Stimulated activated CD8-positive, alpha-beta memory T cell treated with anti-CD3 and anti-CD28 coated beads, Interleukin-4, amount 100 ng/mL, for 48 hours (primary cell): ENCODE measurements around the gene DTNBP1.

Experiments used
- DNase-seq: peaks from one replicate; pipeline ENCODE4 v3.0.0-alpha.2; 2020

DTNBP1 gene

DNA sequence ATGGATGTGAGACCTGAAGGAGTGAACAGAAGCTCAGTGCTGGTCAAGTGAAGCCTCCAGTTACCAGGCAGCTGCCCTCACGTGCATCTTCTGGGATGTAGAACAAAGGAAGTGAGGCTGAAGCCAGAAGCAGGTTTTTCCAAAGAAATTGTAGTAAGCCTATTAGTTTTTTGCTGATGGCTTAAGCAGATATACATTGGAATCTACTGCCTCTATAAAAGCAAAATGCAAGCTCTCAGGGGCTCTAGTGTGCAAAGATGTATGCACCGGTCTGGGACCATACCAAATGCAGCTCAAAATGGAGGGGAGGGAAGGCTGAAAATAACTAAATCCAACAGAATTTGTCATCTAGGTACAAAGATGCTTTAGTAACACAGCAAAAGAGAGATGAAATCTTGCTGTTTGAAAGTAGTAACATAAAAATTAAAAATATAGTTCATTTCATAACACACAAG, 77.0 kb downstream of the DTNBP1 start:
- DNase-seq, result no peak

DNA sequence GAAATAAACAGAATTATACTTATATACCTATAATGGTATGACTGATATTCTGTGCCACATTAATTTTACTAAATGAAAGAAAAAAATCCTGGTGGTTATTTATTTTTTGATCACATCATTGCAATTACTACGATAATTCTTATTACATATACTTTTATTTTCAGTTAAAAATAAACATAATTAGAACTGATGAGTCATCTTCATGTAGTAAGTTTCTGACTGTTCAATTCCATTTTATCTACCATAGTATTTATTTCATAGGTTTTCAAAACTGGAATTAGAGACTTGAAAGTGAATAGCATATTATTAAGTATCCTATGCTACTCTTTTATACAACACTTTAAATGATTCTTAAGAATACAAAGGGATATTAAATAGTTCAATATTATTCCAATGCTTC, 80.3 kb downstream of the DTNBP1 start:
- DNase-seq, result no peak

DNA sequence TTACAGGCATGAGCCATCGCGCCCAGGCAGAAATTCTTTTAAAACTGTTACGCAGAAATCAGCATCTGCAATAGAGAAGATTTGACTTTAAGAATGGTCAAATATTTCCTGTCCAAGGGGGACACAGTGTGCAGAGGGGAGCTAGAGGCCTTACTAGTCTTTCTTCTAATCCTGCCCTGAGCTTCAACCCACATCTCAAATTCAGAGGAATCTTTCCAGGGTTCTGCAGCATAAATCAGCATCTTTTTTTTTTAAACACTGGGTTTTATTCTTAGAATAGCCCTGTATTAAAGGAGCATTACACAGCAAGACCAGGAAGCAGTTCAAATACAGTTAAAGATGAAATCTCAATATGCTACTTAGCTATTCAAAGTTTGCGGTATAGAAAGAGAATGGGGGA, 81.1 kb downstream of the DTNBP1 start:
- DNase-seq, result no peak

DNA sequence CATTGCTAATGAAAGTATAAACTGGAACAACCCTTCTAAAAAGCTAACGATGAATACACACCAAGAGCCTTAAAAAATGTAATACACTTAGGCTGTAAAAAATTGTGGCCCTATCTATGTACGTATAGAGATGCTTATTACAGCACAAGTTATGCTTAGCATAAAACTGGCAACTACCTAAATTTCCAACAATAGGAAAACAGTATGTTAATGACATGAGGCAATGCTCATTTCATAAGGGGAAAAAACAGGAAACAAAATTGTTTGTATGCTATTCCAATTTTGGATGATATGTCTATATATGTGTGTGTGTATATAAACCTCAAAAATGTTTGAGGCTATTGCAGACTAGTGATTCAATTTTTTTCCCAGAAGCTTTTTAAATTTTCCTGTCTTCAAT, 82.5 kb downstream of the DTNBP1 start:
- no peak for DNase-seq

DNA sequence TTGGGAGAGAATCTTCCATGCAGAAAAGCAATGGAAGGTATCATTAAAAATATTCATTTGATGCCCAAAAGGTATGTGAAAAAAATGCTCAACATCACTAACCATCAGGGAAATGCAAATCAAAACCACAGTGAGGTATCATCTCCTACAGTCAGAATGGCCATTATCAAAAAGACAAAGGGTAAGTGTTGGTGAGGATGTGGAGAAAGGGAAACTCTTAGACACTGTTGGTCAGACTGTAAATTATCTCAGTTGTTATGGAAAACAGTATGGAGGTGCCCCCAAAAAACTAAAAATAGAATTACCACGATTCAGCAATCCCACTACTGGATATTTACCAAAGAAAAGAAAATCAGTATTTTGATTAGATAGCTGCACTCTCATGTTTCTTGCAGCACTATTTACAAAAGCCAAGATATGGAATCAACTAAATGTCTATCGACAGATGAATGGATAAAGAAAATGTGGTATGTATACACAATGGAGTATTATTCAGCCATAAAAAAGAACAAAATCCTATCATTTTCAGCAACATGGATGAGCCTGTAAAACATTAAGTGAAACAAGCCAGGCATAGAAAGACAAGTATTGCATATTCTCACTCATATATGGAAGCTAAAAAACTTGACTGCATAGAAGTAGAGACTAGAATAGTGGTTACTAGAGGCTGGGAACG, 84.0 kb downstream of the DTNBP1 start:
- DNase-seq, result no peak

DNA sequence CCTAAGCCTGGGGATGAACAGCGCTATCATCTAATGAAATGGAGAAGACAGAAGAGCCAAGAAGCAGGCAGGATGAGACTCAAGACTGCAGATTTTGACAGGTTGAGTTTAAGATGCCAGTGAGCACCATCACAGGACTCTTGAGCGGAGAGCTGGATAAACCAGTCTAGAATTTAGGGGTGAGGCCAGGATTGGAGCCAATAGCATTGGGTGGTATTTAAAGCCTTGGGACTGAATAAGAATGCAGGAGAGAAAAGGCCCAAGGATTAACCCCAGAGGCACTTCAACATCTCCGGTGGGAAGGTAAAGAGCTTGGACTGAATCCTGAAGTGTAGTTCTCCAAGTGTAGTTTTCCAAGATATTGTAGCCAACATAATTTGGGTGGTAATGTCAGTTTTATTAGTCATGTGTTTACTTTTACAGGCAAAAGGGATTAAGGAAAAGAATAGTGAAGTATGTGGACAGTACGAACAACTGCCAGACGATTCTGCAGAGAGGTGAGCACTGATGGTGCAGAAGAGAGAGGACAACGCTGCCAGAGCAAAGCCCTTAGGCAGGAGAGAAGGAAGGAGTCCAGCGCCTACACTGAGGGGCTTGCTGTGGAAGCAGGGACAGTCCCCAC, 85.2 kb downstream of the DTNBP1 start:
- DNase-seq, result no peak

DNA sequence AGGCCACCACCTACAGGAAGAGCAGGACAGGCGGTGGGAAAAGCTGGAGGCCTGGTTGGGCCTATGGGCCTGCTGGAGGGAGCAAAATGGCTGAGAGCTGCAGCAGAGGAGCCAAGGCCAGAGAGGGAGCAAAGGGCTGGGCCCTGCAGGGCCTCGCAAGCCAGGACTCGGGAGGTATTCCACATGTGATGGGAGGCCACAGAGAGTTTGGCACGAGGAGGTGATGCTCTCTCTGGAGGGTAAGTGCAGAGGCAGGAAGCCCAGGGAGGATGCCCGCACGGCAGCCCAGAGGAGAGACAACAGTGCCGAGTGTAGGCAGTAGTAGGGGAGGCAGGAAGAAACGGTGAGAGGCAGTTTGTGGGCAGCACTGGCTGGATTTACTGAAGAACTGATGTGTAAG, 85.7 kb downstream of the DTNBP1 start:
- DNase-seq, result no peak

DNA sequence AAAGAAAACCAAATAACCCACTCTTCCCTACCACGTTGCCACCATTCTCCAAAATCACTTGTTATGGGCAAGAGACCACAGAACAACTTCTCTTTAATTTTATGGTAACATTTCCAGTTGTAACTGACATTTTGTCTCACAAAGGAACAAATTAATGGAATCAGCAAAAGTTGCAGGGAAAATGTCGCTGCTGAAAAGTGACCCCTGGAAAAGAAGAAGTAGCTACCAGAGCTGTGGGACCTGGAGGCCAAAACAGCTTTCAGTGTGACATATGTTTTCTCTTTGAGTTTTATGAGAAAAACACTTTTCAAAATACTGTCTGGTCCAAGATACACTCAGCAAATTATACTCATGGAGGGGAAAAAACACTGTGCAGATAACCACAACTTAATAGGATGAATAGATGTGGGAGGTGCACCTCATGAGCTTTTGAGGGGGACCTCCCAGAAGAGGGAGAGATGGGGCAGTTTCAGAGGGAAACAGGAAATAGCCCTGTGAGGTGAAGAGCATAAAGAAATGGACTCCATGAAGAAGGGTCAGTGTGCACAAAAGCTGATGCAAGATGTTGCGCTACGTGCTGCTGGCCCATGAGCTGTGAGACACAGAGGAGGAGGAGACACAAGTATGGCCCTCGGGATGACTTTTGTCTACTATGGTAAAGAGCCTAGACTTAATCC, 87.3 kb downstream of the DTNBP1 start:
- no peak for DNase-seq

DNA sequence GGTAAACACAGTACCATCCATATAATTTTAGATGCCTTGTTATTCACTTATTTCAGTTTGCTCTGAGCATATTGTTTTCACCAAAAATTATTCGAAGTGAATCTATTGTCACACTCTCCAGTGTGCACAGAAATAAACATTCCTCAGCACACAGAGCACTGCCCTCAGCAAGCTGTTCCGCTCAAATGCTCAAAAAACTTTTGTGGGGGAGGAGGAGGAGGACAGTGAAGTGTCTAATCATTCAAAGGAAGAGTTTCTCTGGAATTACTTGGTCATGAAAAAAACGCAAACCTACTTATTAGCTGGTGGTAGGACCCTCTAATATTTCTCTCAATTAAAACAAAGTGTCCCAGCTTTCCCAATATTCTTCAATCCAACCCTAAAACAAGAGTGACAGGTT, 88.3 kb downstream of the DTNBP1 start:
- no peak for DNase-seq

DNA sequence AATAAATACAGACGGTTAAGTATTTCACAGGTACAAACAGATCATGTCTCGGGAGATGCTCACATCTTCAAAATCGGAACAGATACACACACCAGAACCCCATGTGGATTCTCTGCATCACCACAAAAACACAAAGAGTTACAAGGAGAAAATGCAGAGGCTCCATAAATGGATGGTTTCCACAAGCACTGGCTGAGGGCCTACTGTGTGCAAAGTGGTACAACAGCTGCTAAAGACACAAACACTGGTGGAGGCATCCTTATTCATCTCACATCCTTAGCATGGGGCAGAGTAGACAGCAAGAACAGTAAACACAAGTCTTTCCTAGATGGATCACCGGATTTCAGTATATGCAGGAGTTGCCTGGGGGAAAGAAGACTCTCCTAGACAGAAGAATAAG, 88.8 kb downstream of the DTNBP1 start:
- DNase-seq, result no peak

DNA sequence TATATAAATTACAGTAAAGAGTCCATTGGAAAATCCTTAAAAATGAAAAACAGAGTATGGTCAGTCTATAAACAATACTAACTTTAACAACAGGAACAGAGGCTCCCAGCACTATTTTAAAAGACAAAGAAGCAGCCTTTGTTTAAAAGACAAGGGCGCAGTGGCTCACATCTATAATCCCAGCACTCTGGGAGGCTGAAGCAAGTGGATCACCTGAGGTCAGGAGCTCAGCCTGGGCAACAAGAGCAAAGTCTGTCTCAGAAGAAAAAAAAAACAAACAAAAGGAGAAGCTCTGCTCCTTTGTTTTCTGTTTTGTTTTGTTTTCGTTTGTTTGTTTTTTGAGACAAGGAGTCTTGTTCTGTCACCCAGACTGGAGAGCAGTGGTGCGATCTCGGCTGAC, 89.4 kb downstream of the DTNBP1 start:
- no peak for DNase-seq

DNA sequence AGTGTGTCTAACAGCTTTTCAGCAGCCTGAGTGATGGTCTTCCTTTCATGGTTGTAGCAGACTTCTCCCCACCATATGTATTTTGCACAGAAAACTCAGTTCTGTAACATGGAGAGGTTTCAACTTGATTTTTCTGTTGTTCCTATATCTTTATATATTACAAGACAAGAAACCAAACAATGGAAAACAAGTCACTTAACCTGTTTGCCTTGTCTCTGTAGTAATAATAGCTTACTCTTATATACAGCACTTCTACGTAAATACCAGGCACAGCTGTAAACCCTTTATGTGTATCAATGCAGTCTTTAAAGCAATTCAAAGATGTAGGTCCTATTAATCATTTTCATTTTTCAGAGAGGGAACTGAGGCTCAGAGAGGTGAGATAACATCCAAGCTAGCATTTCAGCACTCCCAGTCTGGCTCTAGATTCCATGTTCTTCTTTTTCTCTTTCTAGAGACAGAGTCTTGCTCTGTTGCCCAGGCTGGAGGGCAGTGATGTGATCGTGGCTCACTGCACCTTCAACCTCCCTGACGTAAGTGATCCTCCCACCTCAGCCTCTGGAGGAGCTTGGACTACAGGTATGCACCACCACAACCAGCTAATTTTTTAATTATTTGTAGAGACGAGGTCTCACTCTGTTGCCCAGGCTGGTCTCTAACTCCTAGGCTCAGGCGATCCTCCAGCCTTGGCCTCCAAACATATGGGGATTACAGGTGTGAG, 90.4 kb downstream of the DTNBP1 start:
- DNase-seq, result no peak

DNA sequence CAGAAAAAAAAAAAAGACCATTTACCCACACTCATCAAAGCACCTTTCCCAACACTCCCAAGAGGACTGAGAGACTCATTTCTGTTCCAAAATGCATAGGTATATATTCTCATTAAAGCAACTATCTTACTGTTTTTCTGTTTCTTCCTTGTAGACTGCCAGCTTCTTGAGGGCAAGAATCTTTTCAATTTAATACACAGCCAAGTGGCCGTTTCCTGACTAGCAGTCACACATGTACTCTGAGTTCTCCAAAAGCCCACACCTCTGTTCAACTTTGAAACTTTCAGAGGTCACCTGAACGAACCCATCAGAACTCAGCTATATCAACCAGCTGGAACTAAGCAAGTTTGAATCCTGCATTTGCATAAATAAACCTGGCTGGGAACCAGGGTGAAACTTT, 92.7 kb downstream of the DTNBP1 start:
- DNase-seq, result no peak

DNA sequence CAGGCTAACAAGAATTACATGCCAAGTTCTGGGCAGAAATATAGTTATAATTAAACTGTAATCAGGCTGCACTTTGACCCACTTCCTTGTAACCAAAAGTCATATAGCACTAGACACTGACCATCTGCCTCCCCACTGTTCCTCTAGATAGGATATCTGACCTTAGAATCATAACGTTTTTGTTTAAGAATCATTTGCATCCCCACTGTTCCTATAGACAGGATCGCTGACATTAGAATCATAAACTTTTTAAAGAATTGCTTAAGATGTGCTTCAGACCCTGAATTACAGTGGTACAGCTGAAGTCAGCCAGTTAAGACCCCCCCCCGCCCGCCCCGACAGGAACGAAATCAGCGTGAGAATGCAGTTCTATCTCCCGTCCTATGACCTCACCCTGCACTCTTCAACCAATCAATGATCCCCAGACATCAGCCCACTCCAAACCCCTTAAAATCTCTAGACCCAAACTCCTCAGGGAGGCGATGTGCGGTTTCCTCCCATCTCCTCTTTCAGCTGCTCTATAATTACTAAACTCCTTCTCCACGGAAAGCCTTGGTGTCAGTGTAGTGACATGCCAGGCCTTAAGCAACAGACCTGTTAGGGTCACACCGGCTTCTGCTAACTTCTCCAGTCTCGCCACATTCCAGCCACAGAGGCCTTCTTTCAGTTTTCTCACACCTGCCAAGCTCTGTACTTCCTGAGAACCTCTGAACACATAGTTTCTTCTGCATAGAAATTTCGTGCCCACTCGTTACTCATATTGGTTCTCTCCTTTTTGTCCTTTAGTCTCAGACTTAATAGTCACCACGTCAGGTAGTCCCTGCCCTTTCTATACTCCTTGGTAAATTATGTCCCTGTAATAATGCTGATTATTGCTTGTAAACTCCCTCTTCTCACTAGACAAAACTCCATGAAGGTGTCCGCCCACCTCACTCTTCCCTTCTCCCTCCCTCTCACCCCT, 93.5 kb downstream of the DTNBP1 start:
- no peak for DNase-seq

DNA sequence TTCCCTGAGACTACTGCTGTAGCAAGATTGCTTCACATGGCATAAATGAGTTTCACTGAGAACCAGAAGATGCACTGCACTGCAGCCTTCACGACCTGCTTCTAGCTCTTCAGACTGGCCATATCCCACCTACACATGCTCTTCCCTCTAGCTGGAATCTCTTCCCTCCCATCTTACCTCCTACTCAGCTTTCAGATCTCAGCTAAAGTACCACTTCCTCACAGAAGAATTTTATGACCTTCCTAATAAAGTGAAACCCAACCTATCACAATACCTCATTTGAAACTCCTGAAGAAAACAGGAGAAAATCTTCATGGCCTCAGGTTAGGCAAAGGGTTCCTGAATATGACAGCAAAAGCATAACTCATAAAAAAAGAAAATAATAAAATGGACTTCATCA, 99.9 kb downstream of the DTNBP1 start:
- DNase-seq, result no peak

DNA sequence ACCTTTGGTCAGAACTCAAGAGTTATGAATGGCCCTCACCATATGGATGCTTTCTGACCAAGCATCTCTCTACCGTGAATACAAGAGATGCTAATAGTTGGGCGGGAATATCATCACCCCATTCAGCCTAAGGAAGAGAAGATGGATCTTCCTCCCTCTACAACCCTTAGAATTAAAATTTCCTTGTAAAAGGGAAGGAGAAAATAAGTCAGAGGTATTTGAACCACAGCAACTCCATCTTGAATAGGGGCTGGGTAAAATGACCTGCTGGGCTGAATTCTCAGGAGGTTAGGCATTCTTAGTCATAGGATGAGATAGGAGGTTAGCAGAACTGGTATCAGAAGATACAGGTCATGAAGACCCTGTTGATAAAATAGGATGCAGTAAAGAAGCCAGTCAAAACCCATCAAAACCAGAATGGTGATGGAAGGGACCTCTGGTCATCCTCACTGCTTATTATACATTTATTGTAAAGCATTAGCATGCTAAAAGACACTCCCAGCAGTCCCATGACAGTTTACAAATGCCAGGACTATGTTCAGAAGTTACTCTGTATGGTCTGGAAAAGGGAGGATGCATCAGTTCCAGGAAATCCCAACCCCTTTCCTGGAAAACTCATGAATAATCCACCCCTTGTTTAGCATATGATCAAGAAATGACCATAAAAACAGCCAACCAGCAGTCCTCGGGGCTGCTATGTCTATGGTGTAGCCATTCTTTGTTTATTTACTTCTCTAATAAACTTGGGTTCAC, 101.2 kb downstream of the DTNBP1 start:
- DNase-seq, result no peak

DNA sequence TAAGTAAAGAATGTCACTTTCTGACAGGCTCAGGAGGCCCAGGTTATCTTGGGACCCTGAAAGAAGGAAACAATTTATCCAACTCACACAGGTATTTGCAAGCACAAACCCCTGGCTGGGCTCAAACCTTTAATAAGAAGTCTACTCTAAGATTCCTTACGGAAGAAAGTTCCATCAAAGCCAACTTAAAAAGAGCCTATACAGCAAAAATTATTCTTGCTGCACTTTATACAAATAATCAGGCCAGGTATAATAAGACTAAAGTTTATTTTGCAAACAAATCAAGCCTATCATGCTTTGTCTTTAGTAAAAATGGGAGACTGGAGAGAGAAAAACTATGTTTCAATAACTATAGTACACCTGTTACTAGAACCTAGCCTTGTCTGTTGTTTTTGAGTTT, 102.1 kb downstream of the DTNBP1 start:
- DNase-seq, result no peak

DNA sequence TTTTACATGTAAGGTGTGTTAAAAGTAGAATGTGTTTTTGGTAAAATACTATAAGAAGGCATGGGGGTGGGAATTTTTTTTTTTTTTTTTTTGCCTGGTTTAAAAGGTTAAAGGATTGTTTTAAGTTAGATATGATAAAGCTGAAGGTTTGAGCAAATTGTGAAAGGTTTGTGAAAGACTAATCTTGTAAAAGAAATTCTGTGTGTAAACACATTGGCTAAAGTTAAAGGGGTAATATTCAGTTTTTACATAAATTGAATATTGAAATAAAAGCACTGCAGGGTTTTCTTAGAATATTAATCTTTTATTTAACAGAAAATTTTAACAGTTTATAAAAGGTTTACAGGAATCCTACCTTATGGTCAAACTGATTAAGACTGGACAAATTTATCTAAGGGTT, 105.7 kb downstream of the DTNBP1 start:
- DNase-seq, result no peak

DNA sequence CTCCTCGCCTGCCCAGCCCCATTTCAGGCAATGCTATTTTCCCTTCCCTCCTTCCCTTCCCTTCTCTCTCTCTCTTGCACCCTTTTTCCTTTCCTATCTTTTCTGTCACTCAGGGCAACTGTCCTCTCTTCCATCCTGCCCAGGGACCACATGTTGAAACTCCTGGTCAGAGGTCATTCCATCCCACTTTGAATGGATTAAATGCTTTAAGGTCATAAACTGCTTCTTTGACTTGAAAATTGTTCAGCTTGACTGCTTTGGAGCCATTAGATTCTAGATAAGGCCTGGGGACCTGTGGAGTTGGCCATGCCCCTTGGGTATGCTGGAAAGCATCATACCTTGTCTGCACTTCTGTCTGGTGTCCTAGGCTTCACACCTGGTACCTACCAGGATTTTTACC, 106.1 kb downstream of the DTNBP1 start:
- no peak for DNase-seq

DNA sequence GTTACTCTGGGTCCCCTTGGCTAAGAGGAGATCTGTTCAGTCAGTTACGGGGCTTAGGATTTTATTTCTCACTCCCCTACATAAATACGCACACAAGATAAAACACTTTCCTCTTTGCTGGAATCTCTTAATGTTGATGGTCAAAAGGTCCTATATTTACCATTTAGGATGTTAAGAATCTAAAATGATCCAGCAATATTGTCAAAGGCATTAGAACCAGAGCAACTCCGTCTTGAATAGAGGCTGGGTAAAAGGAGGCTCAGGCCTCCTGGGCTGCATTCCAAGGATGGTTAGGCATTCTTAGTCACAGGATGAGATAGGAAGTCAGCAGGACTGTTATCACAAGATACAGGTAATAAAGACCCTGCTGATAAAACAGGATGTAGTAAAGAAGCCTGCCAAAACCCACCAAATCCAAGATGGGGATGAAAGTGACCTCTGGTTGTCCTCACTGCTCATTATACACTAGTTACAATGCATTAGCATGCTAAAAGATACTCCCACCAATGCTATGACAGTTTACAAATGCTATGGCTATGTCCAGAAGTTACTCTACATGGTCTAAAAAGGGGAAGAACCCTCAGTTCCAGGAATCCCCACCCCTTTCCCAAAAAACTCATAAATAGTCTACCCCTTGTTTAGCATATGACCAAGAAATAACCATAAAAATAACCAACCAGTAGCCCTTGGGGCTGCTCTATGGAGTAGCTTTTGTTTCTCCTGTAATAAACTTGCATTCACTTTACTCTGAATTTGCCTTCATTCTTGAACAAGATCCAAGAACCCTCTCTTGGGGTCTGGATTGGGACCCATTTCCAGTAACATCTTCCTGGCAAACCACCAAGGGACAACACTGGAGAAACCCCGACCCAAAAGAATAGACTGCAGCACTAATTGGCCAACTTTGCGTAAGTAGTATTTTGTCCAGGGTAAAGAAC, 107.5 kb downstream of the DTNBP1 start:
- no peak for DNase-seq

DNA sequence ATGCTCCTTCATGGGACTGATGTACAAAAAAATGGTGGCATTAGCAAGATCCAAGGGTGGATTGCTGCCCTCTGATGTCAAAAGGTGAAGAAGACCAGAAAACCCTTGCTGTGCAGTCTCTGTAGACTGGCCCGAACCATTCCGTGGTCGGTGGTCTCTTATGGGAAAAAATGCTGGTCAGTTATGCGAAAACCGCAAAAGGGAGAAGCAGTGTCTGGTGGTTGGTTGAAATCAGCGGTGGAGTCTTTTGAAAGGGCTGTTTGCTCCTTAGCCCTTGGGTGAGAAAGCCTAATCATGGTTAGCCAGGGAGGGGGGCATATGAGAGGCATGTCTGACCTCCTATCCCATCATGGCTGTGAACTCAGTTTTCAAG, 108.1 kb downstream of the DTNBP1 start:
- no peak for DNase-seq
